PC-9 (cell line): ENCODE data around the gene ATP11A.

ENCODE experiments used
- EZH2 ChIP-seq: fragments of 200-600 bp; sonication (generic); IDR thresholded peaks from 2 replicates; pipeline ENCODE4 v1.8.0; 2017; ENCODE audit warnings: antibody characterized with exemption, low read depth
- TF ChIP-seq, protein P1 (sequence below): fragments of 200-600 bp; sonication (generic); conservative IDR thresholded peaks from 2 replicates; pipeline ENCODE4 v1.6.1; 2017; ENCODE audit warnings: mixed run types, antibody characterized with exemption, mild to moderate bottlenecking, moderate library complexity

DNA sequence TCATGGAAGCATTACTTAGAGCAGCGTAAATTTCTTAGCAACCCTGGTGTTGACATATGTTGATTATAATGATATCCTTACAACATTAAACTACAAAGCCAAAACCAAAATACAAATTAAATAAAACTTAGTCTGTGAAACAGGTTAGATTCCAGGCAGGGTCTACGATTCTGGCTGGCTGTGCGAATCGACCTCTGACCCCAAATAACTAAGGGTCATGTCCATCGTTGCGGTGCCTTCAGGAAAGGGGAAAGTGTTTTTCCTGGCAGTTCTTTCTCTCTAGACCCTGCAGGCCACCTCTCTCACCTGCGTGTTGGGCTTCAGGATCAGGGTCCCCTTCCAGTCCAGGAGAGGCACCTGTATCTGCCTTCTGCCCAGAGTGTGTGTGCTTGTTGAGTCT, 66.2 kb downstream of the ATP11A start:
- TF ChIP-seq, protein P1, sequence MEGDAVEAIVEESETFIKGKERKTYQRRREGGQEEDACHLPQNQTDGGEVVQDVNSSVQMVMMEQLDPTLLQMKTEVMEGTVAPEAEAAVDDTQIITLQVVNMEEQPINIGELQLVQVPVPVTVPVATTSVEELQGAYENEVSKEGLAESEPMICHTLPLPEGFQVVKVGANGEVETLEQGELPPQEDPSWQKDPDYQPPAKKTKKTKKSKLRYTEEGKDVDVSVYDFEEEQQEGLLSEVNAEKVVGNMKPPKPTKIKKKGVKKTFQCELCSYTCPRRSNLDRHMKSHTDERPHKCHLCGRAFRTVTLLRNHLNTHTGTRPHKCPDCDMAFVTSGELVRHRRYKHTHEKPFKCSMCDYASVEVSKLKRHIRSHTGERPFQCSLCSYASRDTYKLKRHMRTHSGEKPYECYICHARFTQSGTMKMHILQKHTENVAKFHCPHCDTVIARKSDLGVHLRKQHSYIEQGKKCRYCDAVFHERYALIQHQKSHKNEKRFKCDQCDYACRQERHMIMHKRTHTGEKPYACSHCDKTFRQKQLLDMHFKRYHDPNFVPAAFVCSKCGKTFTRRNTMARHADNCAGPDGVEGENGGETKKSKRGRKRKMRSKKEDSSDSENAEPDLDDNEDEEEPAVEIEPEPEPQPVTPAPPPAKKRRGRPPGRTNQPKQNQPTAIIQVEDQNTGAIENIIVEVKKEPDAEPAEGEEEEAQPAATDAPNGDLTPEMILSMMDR, result no peak
- TF ChIP-seq EZH2, result no peak
